ENCODE measurements around the gene ZMAT5.

The ZMAT5 gene

GRCh38 chr22:29727131-29727523 is 39.7 kb downstream of the ZMAT5 start:
- CTCF ChIA-PET, result interaction anchor here (3.0 kb wide), 1 partner anchor 278 kb away, joined by 10 read pairs; no protein-coding TSS in a partner anchor
- TF ChIP-seq CTCF (IDR thresholded peaks at IDR 0.05; ENCODE audit: control extremely low read depth, extremely low read depth, low read depth, missing control alignments), result peak; percentile 41
- peak; percentile 71 for DNase-seq (ENCODE audit: extremely low spot score)
- POLR2A ChIA-PET, result no interaction called here

GRCh38 chr22:29726512-29727130 is 40.2 kb downstream of the ZMAT5 start:
- POLR2A ChIA-PET, result no interaction called here
- no peak for DNase-seq (ENCODE audit: extremely low spot score)
- CTCF ChIA-PET, result interaction anchor here (3.0 kb wide), 1 partner anchor 279 kb away, joined by 10 read pairs; no protein-coding TSS in a partner anchor
- no peak for TF ChIP-seq CTCF (IDR thresholded peaks at IDR 0.05; ENCODE audit: control extremely low read depth, extremely low read depth, low read depth, missing control alignments)

DNA sequence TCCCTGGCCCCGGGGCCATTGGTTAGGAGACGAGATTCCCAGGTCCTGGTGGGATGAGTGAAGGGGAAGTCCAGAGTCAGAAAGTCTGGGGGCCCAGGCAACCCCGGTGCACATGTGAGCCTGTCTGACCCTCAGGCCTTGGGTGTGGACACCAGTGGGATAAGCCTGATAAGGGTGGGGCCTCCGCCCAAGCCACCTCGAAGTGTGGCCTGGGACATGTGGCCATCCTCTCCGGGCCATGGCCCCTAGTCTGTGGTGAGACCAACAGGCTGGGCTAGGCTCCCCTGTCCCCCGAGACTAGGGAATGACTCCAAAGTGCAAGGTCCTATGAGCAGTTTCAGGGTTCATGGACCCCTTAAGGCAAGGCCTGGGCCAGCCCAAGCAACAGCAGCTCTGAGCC is 40.7 kb downstream of the ZMAT5 start:
- CTCF ChIA-PET, result interaction anchor here (3.0 kb wide), 1 partner anchor 279 kb away, joined by 10 read pairs; no protein-coding TSS in a partner anchor
- TF ChIP-seq CTCF (IDR thresholded peaks at IDR 0.05; ENCODE audit: control extremely low read depth, extremely low read depth, low read depth, missing control alignments), result no peak
- POLR2A ChIA-PET, result no interaction called here
- no peak for DNase-seq (ENCODE audit: extremely low spot score)

DNA sequence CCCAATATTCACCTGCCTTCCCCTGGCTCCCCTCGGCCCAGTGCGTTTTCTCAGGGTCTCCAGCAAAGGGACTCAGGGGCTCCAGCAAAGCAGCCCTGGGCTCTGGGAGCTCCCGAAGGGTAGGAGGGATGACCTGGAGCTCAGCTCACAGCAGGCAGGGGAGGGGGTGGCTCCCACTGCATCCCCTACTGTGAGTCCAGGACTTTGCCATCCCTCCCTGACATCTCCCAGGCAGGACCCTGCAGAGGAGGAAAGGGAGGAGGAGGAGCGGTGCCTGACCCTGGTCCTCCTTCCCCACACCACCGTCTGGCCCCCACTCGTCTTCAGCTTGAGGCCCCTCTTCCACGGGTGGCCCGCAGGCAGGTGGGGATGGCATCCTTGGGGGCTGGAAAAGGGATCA is 42.0 kb downstream of the ZMAT5 start:
- ChIA-PET POLR2A (no interaction called here), CTCF (interaction anchor here (3.0 kb wide), 1 partner anchor 281 kb away, joined by 10 read pairs; no protein-coding TSS in a partner anchor)
- TF ChIP-seq CTCF (IDR thresholded peaks at IDR 0.05; ENCODE audit: control extremely low read depth, extremely low read depth, low read depth, missing control alignments), result no peak
- no peak for DNase-seq (ENCODE audit: extremely low spot score)

- no peak for DNase-seq (ENCODE audit: extremely low spot score)
- CTCF ChIA-PET, result no interaction called here
- TF ChIP-seq CTCF (IDR thresholded peaks at IDR 0.05; ENCODE audit: control extremely low read depth, extremely low read depth, low read depth, missing control alignments), result no peak
- POLR2A ChIA-PET, result no interaction called here
Measured at GRCh38 chr22:29723766-29724165, 43.0 kb downstream of the ZMAT5 start.

- no peak for DNase-seq (ENCODE audit: extremely low spot score)
- TF ChIP-seq CTCF (IDR thresholded peaks at IDR 0.05; ENCODE audit: control extremely low read depth, extremely low read depth, low read depth, missing control alignments), result no peak
- ChIA-PET POLR2A (no interaction called here), CTCF (no interaction called here)
Measured at GRCh38 chr22:29722587-29722986, 44.2 kb downstream of the ZMAT5 start.
